ENCODE results near the gene WDR1. TPM values are rescaled to one million over a fixed set of nuclear protein-coding genes. Genes with fewer than 3 reads are reported as not detected.

Gene WDR1
- total RNA-seq, 1 experiment from 2014 or later, result 223 TPM

GRCh38 chr4:10026485-10026884 is 90.1 kb downstream of the WDR1 start:
- DNase-seq (ENCODE audit: low read depth, low spot score) (no peak), ATAC-seq (no peak)
- RAD21 ChIA-PET (ENCODE audit: low non-redundant PET in 1 of 2, low total read pairs in 2 of 2, uncharacterized antibody in 2 of 2, unreplicated experiment in 2 of 2), result no interaction called here
- no peaks in the 10 kb centered on the region for H3K9me3 ChIP-seq (ENCODE audit: control insufficient read depth in 1 of 2, insufficient read depth in 1 of 2, low read depth in 1 of 2, low read length in 2 of 2)
- H3K4me3 ChIP-seq (replicated peaks in 1 of 2; ENCODE audit: low read depth in 1 of 2, low read length in 2 of 2), result no peak overlapping the region
- BruUV-seq (replicated peaks), result no TSS peak
- H3K9ac ChIP-seq (ENCODE audit: low read length), result no peak overlapping the region
- no peaks in the 10 kb centered on the region for H3K79me2 ChIP-seq (ENCODE audit: insufficient read depth, low read length)
- H3K27ac ChIP-seq (ENCODE audit: low read depth, low read length), result no peak overlapping the region
- H3K27me3 ChIP-seq (ENCODE audit: insufficient read depth, low read length), result no peaks in the 10 kb centered on the region
- H3K4me2 ChIP-seq (ENCODE audit: low read length), result no peak overlapping the region
- peaks cover 6 to 9% of the 10 kb centered on the region in 2 experiments; a peak in 3 of 4 replicates for H3K4me1 ChIP-seq (ENCODE audit: control insufficient read depth in 1 of 2, insufficient read depth in 2 of 2, low read length in 2 of 2)
- POLR2A ChIA-PET, result no interaction called here
- no peaks in the 10 kb centered on the region for H4K20me1 ChIP-seq (ENCODE audit: insufficient read depth)
- CTCF ChIA-PET, result no interaction called here
- no peak overlapping the region for H2AFZ ChIP-seq (ENCODE audit: low read depth, low read length, poor library complexity, severe bottlenecking)
- TF ChIP-seq CBX3 (IDR thresholded peaks at IDR 0.05; ENCODE audit: low read depth) (no peak), POLR2A (IDR thresholded peaks at IDR 0.05; ENCODE audit: borderline replicate concordance, extremely low read depth, insufficient read depth, insufficient read length) (no peak), REST (IDR thresholded peaks at IDR 0.05; ENCODE audit: low read depth) (no peak), RAD21 (IDR thresholded peaks at IDR 0.05; ENCODE audit: low read depth) (no peak), ELF1 (IDR thresholded peaks at IDR 0.05; ENCODE audit: borderline replicate concordance, low read depth) (no peak), CEBPB (IDR thresholded peaks at IDR 0.05; ENCODE audit: low read depth) (no peak), ZBTB33 (IDR thresholded peaks at IDR 0.05; ENCODE audit: extremely low read depth, insufficient replicate concordance, low read length) (no peak), ZNF274 (IDR thresholded peaks at IDR 0.05; ENCODE audit: low read depth, low read length) (no peak), FOSL1 (IDR thresholded peaks at IDR 0.05; ENCODE audit: low read depth) (no peak), SP1 (IDR thresholded peaks at IDR 0.05; ENCODE audit: low read depth) (no peak), EZH2phosphoT487 (IDR thresholded peaks at IDR 0.05; ENCODE audit: borderline replicate concordance) (no peak), YY1 (IDR thresholded peaks at IDR 0.05; ENCODE audit: extremely low read depth, insufficient replicate concordance, low read depth, low read length) (no peak), SRF (IDR thresholded peaks at IDR 0.05; ENCODE audit: low read depth) (no peak), EGR1 (IDR thresholded peaks at IDR 0.05; ENCODE audit: low read depth) (no peak), MAX (IDR thresholded peaks at IDR 0.05) (no peak)
- intact Hi-C loops (cut with micrococcal nuclease), result no loop called here
- H3K9me2 ChIP-seq (ENCODE audit: insufficient read depth), result no peaks in the 10 kb centered on the region
- H3K36me3 ChIP-seq (ENCODE audit: control insufficient read depth in 1 of 2, insufficient read depth in 2 of 2, low read length in 2 of 2), result no peaks in the 10 kb centered on the region
